HG03175 (cell line): Measurements from ENCODE around the gene PGAM5.
A peak's percentile ranks its signal among the peaks of the same experiment; 100 is the strongest.
"Not testable (repeated sequence)": the region's sequence is repeated elsewhere in the genome, so short reads cannot be mapped to it uniquely, and the experiment has no call there.

Source experiments
- ATAC-seq: cut with Tn5 transposase; IDR thresholded peaks from one replicate; pipeline ENCODE4 v1.9.1; 2021; ENCODE audit warnings: mild to moderate bottlenecking, moderate library complexity; ENCODE audit not compliant: unreplicated experiment

The PGAM5 gene

GRCh38 chr12:132741620-132742019 is 31.0 kb downstream of the PGAM5 start:
- no peak for ATAC-seq

- no peak for ATAC-seq
Measured at GRCh38 chr12:132743831-132744230, 33.2 kb downstream of the PGAM5 start.

GRCh38 chr12:132746613-132747012 is 36.0 kb downstream of the PGAM5 start:
- ATAC-seq = no peak

GRCh38 chr12:132747395-132747794 is 36.8 kb downstream of the PGAM5 start:
- no peak for ATAC-seq

GRCh38 chr12:132747896-132748295 is 37.3 kb downstream of the PGAM5 start:
- no peak for ATAC-seq

GRCh38 chr12:132748319-132748718 is 37.7 kb downstream of the PGAM5 start:
- no peak for ATAC-seq

GRCh38 chr12:132753670-132754069 is 43.0 kb downstream of the PGAM5 start:
- ATAC-seq = not testable (repeated sequence)

- no peak for ATAC-seq
Measured at GRCh38 chr12:132754160-132754932, 43.7 kb downstream of the PGAM5 start.

- not testable (repeated sequence) for ATAC-seq
Measured at GRCh38 chr12:132758825-132759224, 48.2 kb downstream of the PGAM5 start.

GRCh38 chr12:132759359-132759758 is 48.7 kb downstream of the PGAM5 start:
- ATAC-seq = no peak

- peak; percentile 36 for ATAC-seq
Measured at GRCh38 chr12:132761032-132761920, 50.6 kb downstream of the PGAM5 start, which contains the start of gene ANKLE2. ANKLE2 (minus strand) TSS chr12:132761832; CDS start chr12:132761798, 34 bp downstream.

GRCh38 chr12:132761921-132762583 is 51.4 kb downstream of the PGAM5 start:
- peak; percentile 76 for ATAC-seq

GRCh38 chr12:132764231-132764630 is 53.6 kb downstream of the PGAM5 start:
- no peak for ATAC-seq

GRCh38 chr12:132765361-132765760 is 54.7 kb downstream of the PGAM5 start:
- ATAC-seq = no peak

- ATAC-seq = no peak
Measured at GRCh38 chr12:132766380-132767085, 55.9 kb downstream of the PGAM5 start.

GRCh38 chr12:132771126-132771838 is 60.6 kb downstream of the PGAM5 start:
- no peak for ATAC-seq
